ENCODE results near the gene HIPK4. TPM values are rescaled to one million over a fixed set of nuclear protein-coding genes. Genes with fewer than 3 reads are reported as not detected.
A peak's percentile ranks its signal among the peaks of the same experiment; 100 is the strongest.

The HIPK4 gene
- total and polyA plus RNA-seq, 2 of the 8 experiments (the other 6 are each of a cell fraction or from before 2014, with no cell fraction given) = 0.15 to 0.57 TPM

- TF ChIP-seq, protein P1, sequence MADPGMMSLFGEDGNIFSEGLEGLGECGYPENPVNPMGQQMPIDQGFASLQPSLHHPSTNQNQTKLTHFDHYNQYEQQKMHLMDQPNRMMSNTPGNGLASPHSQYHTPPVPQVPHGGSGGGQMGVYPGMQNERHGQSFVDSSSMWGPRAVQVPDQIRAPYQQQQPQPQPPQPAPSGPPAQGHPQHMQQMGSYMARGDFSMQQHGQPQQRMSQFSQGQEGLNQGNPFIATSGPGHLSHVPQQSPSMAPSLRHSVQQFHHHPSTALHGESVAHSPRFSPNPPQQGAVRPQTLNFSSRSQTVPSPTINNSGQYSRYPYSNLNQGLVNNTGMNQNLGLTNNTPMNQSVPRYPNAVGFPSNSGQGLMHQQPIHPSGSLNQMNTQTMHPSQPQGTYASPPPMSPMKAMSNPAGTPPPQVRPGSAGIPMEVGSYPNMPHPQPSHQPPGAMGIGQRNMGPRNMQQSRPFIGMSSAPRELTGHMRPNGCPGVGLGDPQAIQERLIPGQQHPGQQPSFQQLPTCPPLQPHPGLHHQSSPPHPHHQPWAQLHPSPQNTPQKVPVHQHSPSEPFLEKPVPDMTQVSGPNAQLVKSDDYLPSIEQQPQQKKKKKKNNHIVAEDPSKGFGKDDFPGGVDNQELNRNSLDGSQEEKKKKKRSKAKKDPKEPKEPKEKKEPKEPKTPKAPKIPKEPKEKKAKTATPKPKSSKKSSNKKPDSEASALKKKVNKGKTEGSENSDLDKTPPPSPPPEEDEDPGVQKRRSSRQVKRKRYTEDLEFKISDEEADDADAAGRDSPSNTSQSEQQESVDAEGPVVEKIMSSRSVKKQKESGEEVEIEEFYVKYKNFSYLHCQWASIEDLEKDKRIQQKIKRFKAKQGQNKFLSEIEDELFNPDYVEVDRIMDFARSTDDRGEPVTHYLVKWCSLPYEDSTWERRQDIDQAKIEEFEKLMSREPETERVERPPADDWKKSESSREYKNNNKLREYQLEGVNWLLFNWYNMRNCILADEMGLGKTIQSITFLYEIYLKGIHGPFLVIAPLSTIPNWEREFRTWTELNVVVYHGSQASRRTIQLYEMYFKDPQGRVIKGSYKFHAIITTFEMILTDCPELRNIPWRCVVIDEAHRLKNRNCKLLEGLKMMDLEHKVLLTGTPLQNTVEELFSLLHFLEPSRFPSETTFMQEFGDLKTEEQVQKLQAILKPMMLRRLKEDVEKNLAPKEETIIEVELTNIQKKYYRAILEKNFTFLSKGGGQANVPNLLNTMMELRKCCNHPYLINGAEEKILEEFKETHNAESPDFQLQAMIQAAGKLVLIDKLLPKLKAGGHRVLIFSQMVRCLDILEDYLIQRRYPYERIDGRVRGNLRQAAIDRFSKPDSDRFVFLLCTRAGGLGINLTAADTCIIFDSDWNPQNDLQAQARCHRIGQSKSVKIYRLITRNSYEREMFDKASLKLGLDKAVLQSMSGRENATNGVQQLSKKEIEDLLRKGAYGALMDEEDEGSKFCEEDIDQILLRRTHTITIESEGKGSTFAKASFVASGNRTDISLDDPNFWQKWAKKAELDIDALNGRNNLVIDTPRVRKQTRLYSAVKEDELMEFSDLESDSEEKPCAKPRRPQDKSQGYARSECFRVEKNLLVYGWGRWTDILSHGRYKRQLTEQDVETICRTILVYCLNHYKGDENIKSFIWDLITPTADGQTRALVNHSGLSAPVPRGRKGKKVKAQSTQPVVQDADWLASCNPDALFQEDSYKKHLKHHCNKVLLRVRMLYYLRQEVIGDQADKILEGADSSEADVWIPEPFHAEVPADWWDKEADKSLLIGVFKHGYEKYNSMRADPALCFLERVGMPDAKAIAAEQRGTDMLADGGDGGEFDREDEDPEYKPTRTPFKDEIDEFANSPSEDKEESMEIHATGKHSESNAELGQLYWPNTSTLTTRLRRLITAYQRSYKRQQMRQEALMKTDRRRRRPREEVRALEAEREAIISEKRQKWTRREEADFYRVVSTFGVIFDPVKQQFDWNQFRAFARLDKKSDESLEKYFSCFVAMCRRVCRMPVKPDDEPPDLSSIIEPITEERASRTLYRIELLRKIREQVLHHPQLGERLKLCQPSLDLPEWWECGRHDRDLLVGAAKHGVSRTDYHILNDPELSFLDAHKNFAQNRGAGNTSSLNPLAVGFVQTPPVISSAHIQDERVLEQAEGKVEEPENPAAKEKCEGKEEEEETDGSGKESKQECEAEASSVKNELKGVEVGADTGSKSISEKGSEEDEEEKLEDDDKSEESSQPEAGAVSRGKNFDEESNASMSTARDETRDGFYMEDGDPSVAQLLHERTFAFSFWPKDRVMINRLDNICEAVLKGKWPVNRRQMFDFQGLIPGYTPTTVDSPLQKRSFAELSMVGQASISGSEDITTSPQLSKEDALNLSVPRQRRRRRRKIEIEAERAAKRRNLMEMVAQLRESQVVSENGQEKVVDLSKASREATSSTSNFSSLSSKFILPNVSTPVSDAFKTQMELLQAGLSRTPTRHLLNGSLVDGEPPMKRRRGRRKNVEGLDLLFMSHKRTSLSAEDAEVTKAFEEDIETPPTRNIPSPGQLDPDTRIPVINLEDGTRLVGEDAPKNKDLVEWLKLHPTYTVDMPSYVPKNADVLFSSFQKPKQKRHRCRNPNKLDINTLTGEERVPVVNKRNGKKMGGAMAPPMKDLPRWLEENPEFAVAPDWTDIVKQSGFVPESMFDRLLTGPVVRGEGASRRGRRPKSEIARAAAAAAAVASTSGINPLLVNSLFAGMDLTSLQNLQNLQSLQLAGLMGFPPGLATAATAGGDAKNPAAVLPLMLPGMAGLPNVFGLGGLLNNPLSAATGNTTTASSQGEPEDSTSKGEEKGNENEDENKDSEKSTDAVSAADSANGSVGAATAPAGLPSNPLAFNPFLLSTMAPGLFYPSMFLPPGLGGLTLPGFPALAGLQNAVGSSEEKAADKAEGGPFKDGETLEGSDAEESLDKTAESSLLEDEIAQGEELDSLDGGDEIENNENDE (IDR thresholded peaks at IDR 0.05; ENCODE audit: insufficient replicate concordance, low read length) = no peak
- TF ChIP-seq POLR2AphosphoS5 (IDR thresholded peaks at IDR 0.05; ENCODE audit: low read depth, low read length) (peak; percentile 69; the same call in 1 of the 2 replicates), MAFK (IDR thresholded peaks at IDR 0.05; ENCODE audit: low read depth, low read length) (no peak), ASH2L (IDR thresholded peaks at IDR 0.05; ENCODE audit: low read length) (peak; percentile 33), SP1 (IDR thresholded peaks at IDR 0.05; ENCODE audit: low read depth, low read length) (peak; percentile 76), FOSL1 (IDR thresholded peaks at IDR 0.05; ENCODE audit: insufficient read depth, low read depth, low read length) (no peak), POLR2A (IDR thresholded peaks at IDR 0.05; ENCODE audit: control extremely low read depth in 1 of 2, low read depth in 2 of 2, low read length in 2 of 2) (peak in 1 of 2 experiments; percentile 58; a peak in 1 of 3 replicates), YY1 (IDR thresholded peaks at IDR 0.05; ENCODE audit: low read depth, low read length) (peak; percentile 33; the same call in 1 of the 2 replicates), CBX5 (IDR thresholded peaks at IDR 0.05; ENCODE audit: low read depth, low read length) (no peak), TAF7 (optimal IDR thresholded peaks at IDR 0.05; ENCODE audit: borderline replicate concordance, low read depth, low read length) (no peak), NRF1 (IDR thresholded peaks at IDR 0.05; ENCODE audit: low read depth, low read length) (no peak)
Measured at GRCh38 chr19:40410030-40410389, 20.0 kb upstream of the HIPK4 start (continued).

Data from H1 (cell line).